Measurements from ENCODE around the gene CIC.

CIC gene

GRCh38 chr19:42288387-42288786 is 19.3 kb downstream of the CIC start:
- Histone ChIP-seq H3K4me1 (ENCODE audit: control insufficient read depth, low read depth, low read length) (peaks cover 12% of the 10 kb centered on the region), H3K27ac (ENCODE audit: low read length) (no peak overlapping the region), H3K27me3 (ENCODE audit: control insufficient read depth, insufficient read depth, low read length) (no peaks in the 10 kb centered on the region), H3K9ac (ENCODE audit: low read length) (no peak overlapping the region), H3K36me3 (ENCODE audit: control insufficient read depth, low read depth, low read length) (peaks cover 47% of the 10 kb centered on the region), H3K9me3 (ENCODE audit: control insufficient read depth, low read depth, low read length) (no peaks in the 10 kb centered on the region), H3K4me3 (ENCODE audit: low read length) (no peak overlapping the region)

- H3K27ac ChIP-seq (ENCODE audit: low read length) = no peak overlapping the region
- peaks cover 47% of the 10 kb centered on the region for H3K36me3 ChIP-seq (ENCODE audit: control insufficient read depth, low read depth, low read length)
- no peak overlapping the region for H3K4me3 ChIP-seq (ENCODE audit: low read length)
- H3K4me1 ChIP-seq (ENCODE audit: control insufficient read depth, low read depth, low read length) = peaks cover 12% of the 10 kb centered on the region
- no peak overlapping the region for H3K9ac ChIP-seq (ENCODE audit: low read length)
- no peaks in the 10 kb centered on the region for H3K9me3 ChIP-seq (ENCODE audit: control insufficient read depth, low read depth, low read length)
- no peaks in the 10 kb centered on the region for H3K27me3 ChIP-seq (ENCODE audit: control insufficient read depth, insufficient read depth, low read length)
Observed at GRCh38 chr19:42288881-42289555, 20.0 kb downstream of the CIC start.

GRCh38 chr19:42289556-42290041 is 20.5 kb downstream of the CIC start:
- Histone ChIP-seq H3K4me1 (ENCODE audit: control insufficient read depth, low read depth, low read length) (peaks cover 12% of the 10 kb centered on the region), H3K27ac (ENCODE audit: low read length) (no peak overlapping the region), H3K36me3 (ENCODE audit: control insufficient read depth, low read depth, low read length) (peaks cover 47% of the 10 kb centered on the region), H3K4me3 (ENCODE audit: low read length) (no peak overlapping the region), H3K9ac (ENCODE audit: low read length) (no peak overlapping the region), H3K9me3 (ENCODE audit: control insufficient read depth, low read depth, low read length) (no peaks in the 10 kb centered on the region), H3K27me3 (ENCODE audit: control insufficient read depth, insufficient read depth, low read length) (no peaks in the 10 kb centered on the region)

- Histone ChIP-seq H3K4me1 (ENCODE audit: control insufficient read depth, low read depth, low read length) (peaks cover 9% of the 10 kb centered on the region), H3K27ac (ENCODE audit: low read length) (no peak overlapping the region), H3K27me3 (ENCODE audit: control insufficient read depth, insufficient read depth, low read length) (no peaks in the 10 kb centered on the region), H3K9ac (ENCODE audit: low read length) (no peak overlapping the region), H3K9me3 (ENCODE audit: control insufficient read depth, low read depth, low read length) (no peaks in the 10 kb centered on the region), H3K4me3 (ENCODE audit: low read length) (no peak overlapping the region), H3K36me3 (ENCODE audit: control insufficient read depth, low read depth, low read length) (peaks cover 47% of the 10 kb centered on the region)
Observed at GRCh38 chr19:42290136-42290522, 21.1 kb downstream of the CIC start.

GRCh38 chr19:42290523-42291434 is 21.7 kb downstream of the CIC start:
- Histone ChIP-seq H3K36me3 (ENCODE audit: control insufficient read depth, low read depth, low read length) (peaks cover 47% of the 10 kb centered on the region), H3K27ac (ENCODE audit: low read length) (no peak overlapping the region), H3K9me3 (ENCODE audit: control insufficient read depth, low read depth, low read length) (no peaks in the 10 kb centered on the region), H3K4me3 (ENCODE audit: low read length) (no peak overlapping the region), H3K4me1 (ENCODE audit: control insufficient read depth, low read depth, low read length) (peaks cover 3% of the 10 kb centered on the region), H3K27me3 (ENCODE audit: control insufficient read depth, insufficient read depth, low read length) (no peaks in the 10 kb centered on the region), H3K9ac (ENCODE audit: low read length) (no peak overlapping the region)

- Histone ChIP-seq H3K9ac (ENCODE audit: low read length) (no peak overlapping the region), H3K4me1 (ENCODE audit: control insufficient read depth, low read depth, low read length) (no peaks in the 10 kb centered on the region), H3K4me3 (ENCODE audit: low read length) (no peak overlapping the region), H3K27ac (ENCODE audit: low read length) (no peak overlapping the region), H3K36me3 (ENCODE audit: control insufficient read depth, low read depth, low read length) (peaks cover 47% of the 10 kb centered on the region), H3K9me3 (ENCODE audit: control insufficient read depth, low read depth, low read length) (no peaks in the 10 kb centered on the region), H3K27me3 (ENCODE audit: control insufficient read depth, insufficient read depth, low read length) (no peaks in the 10 kb centered on the region)
Observed at GRCh38 chr19:42291435-42291810, 22.4 kb downstream of the CIC start.

GRCh38 chr19:42292042-42292960 is 23.2 kb downstream of the CIC start:
- Histone ChIP-seq H3K4me1 (ENCODE audit: control insufficient read depth, low read depth, low read length) (no peaks in the 10 kb centered on the region), H3K27ac (ENCODE audit: low read length) (no peak overlapping the region), H3K9me3 (ENCODE audit: control insufficient read depth, low read depth, low read length) (no peaks in the 10 kb centered on the region), H3K9ac (ENCODE audit: low read length) (no peak overlapping the region), H3K4me3 (ENCODE audit: low read length) (no peak overlapping the region), H3K36me3 (ENCODE audit: control insufficient read depth, low read depth, low read length) (peaks cover 51% of the 10 kb centered on the region), H3K27me3 (ENCODE audit: control insufficient read depth, insufficient read depth, low read length) (no peaks in the 10 kb centered on the region)

GRCh38 chr19:42292963-42293362 is 23.9 kb downstream of the CIC start:
- H3K9me3 ChIP-seq (ENCODE audit: control insufficient read depth, low read depth, low read length) = no peaks in the 10 kb centered on the region
- H3K4me1 ChIP-seq (ENCODE audit: control insufficient read depth, low read depth, low read length) = no peaks in the 10 kb centered on the region
- no peak overlapping the region for H3K9ac ChIP-seq (ENCODE audit: low read length)
- H3K27me3 ChIP-seq (ENCODE audit: control insufficient read depth, insufficient read depth, low read length) = no peaks in the 10 kb centered on the region
- H3K4me3 ChIP-seq (ENCODE audit: low read length) = no peak overlapping the region
- no peak overlapping the region for H3K27ac ChIP-seq (ENCODE audit: low read length)
- H3K36me3 ChIP-seq (ENCODE audit: control insufficient read depth, low read depth, low read length) = peaks cover 44% of the 10 kb centered on the region

- Histone ChIP-seq H3K27me3 (ENCODE audit: control insufficient read depth, insufficient read depth, low read length) (no peaks in the 10 kb centered on the region), H3K9me3 (ENCODE audit: control insufficient read depth, low read depth, low read length) (no peaks in the 10 kb centered on the region), H3K4me1 (ENCODE audit: control insufficient read depth, low read depth, low read length) (no peaks in the 10 kb centered on the region), H3K9ac (ENCODE audit: low read length) (no peak overlapping the region), H3K36me3 (ENCODE audit: control insufficient read depth, low read depth, low read length) (peaks cover 38% of the 10 kb centered on the region), H3K27ac (ENCODE audit: low read length) (no peak overlapping the region), H3K4me3 (ENCODE audit: low read length) (no peak overlapping the region)
Observed at GRCh38 chr19:42293540-42293939, 24.5 kb downstream of the CIC start.

GRCh38 chr19:42293948-42294347 is 24.9 kb downstream of the CIC start:
- H3K4me3 ChIP-seq (ENCODE audit: low read length) = no peak overlapping the region

GRCh38 chr19:42294471-42295137 is 25.6 kb downstream of the CIC start:
- no peak overlapping the region for H3K27ac ChIP-seq (ENCODE audit: low read length)

More at GRCh38 chr19:42293948-42294347, 24.9 kb downstream of the CIC start:
- H3K4me1 ChIP-seq (ENCODE audit: control insufficient read depth, low read depth, low read length) = no peaks in the 10 kb centered on the region
- H3K27me3 ChIP-seq (ENCODE audit: control insufficient read depth, insufficient read depth, low read length) = no peaks in the 10 kb centered on the region
- H3K27ac ChIP-seq (ENCODE audit: low read length) = no peak overlapping the region
- H3K36me3 ChIP-seq (ENCODE audit: control insufficient read depth, low read depth, low read length) = peaks cover 34% of the 10 kb centered on the region
- no peak overlapping the region for H3K9ac ChIP-seq (ENCODE audit: low read length)
- no peaks in the 10 kb centered on the region for H3K9me3 ChIP-seq (ENCODE audit: control insufficient read depth, low read depth, low read length)

More at GRCh38 chr19:42294471-42295137, 25.6 kb downstream of the CIC start:
- Histone ChIP-seq H3K4me1 (ENCODE audit: control insufficient read depth, low read depth, low read length) (no peaks in the 10 kb centered on the region), H3K9me3 (ENCODE audit: control insufficient read depth, low read depth, low read length) (no peaks in the 10 kb centered on the region), H3K4me3 (ENCODE audit: low read length) (no peak overlapping the region), H3K36me3 (ENCODE audit: control insufficient read depth, low read depth, low read length) (peaks cover 28% of the 10 kb centered on the region), H3K9ac (ENCODE audit: low read length) (no peak overlapping the region), H3K27me3 (ENCODE audit: control insufficient read depth, insufficient read depth, low read length) (no peaks in the 10 kb centered on the region)
